Stimulated activated CD4-positive, alpha-beta T cell treated with anti-CD3 and anti-CD28 coated beads, Interleukin-1b, Interleukin-23, amount 100 ng/mL, for 1 hour (primary cell): ENCODE results near the gene FHIT.
"Not testable (repeated sequence)": the region's sequence is repeated elsewhere in the genome, so short reads cannot be mapped to it uniquely, and the experiment has no call there.

ENCODE experiments used
- DNase-seq, 2 donors: peaks; one replicate each; pipeline ENCODE4 v3.0.0-alpha.2; 2020; ENCODE audit warnings: low read depth in 2 of 2

Gene FHIT

GRCh38 chr3:61226166-61226686 is 25.0 kb downstream of the FHIT start:
- DNase-seq, result no peak

DNA sequence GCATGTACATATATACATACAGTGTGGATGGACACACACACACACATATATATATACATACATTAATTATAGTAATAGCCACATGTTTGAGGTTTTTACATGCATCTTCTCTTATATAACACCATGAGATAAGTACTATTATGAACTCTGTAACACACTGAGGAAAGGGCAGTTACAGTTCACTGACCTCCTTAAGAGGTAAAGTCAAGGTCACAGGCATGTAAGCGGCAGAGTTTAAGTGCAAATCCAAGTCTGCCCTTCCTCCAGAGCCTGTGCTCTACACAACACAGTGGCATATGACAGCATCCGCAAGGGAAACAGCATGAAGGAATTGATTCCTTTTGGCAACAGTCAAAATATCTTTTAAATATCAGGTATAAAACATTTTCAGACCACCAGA is 26.4 kb downstream of the FHIT start:
- no peak for DNase-seq

- DNase-seq, result no peak
These were observed 27.8 kb downstream of the FHIT start for GRCh38 chr3:61223451-61223850.

DNA sequence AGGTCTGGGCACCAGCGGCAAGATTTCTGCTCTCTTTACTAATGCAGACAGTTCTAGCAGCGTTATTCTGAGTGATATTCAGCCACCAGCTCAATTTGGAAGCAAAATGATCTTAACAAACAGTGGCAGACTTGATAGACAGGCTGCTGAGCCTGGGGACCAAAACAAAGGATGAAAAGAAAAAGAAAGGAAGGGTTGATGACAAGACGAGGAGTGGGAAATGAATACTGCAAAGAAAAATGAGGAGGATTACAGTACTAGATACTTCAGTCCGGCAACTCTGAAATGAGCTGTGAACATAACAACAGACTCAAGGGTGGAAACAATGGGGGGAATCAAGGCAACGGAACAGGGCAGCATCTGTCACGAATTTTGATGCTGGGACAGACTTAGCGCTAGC is 28.8 kb downstream of the FHIT start:
- DNase-seq, result no peak

DNA sequence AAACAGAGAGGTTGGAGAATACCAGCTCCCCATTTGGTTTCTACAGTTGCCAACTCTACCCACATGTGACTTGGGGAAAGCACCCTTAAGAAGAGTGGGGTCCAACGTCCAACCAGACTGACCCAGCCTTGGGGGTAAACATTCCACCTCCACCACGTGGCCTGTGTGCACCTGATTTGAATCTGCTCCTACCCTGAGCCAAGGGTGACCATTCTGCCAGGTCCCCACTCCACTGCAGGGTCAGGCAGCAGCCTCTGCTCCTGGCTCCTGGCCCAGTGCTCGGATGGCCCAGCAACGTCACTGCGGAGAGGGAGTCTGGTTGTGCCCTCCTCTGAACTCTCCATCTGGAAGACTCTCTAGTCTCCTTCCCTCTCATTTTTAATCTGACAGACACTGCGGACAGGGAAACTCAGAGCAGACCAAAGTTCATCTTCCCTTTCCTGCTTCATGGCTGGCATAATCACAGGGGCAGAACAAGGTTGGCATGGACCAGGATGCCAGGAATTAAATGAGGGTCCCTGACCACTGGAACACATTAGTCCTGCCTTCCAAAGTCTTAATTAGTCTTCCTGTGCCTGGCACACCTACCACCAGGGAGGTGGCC is 29.4 kb downstream of the FHIT start:
- no peak for DNase-seq

GRCh38 chr3:61218504-61218903 is 32.7 kb downstream of the FHIT start:
- no peak for DNase-seq

DNA sequence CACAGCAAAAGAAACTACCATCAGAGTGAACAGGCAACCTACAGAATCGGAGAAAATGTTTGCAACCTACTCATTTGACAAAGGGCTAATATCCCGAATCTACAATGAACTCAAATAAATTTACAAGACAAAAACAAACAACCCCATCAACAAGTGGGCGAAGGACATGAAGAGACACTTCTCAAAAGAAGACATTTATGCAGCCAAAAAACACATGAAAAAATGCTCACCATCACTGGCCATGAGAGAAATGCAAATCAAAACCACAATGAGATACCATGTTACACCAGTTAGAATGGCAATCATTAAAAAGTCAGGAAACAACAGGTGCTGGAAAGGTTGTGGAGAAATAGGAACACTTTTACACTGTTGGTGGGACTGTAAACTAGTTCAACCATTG is 35.1 kb downstream of the FHIT start:
- not testable (repeated sequence) for DNase-seq

- DNase-seq, result no peak
These were observed 49.2 kb downstream of the FHIT start for GRCh38 chr3:61202086-61202485.

GRCh38 chr3:61201071-61201470 is 50.2 kb downstream of the FHIT start:
- DNase-seq, result no peak

GRCh38 chr3:61200270-61200669 is 51.0 kb downstream of the FHIT start:
- DNase-seq, result no peak

DNA sequence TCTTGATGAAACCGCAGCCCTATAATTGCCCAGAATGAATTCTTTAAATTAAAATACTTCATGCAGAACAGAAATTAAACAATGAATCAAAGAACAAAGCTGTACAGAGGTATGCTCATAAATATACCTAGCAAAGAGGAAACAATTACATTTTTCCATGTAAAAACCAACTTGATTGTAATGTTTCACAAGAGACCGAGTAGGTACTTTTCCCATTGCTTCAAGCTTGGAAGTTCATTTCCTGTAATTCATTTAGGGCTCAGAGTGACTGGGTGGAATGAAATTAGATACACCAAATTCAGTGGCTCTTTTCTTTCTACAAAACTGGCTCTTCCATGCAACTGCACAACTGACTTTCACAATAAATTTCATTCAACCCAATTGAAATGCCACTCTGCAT is 51.4 kb downstream of the FHIT start:
- no peak for DNase-seq

- no peak for DNase-seq
These were observed 56.2 kb downstream of the FHIT start for GRCh38 chr3:61194892-61195538.

DNA sequence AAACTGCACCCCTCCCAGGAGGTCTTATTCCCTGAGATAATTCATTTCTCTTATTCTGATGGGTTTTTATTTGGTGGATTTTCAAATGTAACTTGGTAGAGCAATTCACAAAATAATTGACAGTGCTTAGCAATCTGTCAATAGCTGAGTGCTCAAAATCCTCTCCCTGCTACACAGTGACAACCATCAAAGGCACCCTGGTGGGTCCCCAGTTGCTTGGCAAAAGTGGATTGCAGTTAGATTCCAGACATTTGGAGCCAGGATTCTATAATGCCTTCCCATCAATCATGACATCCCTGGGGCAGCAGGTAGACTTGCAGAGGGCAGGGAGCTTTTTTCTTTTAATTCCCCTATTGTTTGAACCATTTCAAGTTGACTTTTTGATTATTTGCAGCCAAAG is 59.0 kb downstream of the FHIT start:
- DNase-seq, result no peak

GRCh38 chr3:61190205-61190604 is 61.0 kb downstream of the FHIT start:
- not testable (repeated sequence) for DNase-seq

- DNase-seq, result no peak
These were observed 65.2 kb downstream of the FHIT start for GRCh38 chr3:61186030-61186429.

DNA sequence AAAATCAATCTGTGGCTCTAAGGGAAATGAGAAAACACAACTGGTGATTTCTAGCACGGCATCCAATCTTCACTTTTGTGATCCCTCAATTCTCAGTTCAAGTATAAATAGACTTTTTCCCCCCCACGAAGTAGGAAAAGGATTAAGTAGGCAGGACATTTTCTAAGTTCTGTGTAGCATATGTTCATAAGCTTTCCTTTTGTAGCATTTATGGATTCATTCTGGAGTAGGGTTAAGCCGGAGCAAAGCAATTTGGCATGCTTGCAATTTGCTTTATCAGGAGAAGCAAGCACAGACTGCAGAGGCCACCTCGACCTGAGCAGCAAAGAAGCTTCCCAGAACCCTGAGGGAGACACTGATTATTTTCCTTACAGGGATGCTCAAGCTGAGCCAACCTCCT is 66.3 kb downstream of the FHIT start:
- no peak for DNase-seq

- DNase-seq, result no peak
These were observed 68.6 kb downstream of the FHIT start for GRCh38 chr3:61182662-61183061.

- no peak for DNase-seq
These were observed 69.4 kb downstream of the FHIT start for GRCh38 chr3:61181874-61182273.

- no peak for DNase-seq
These were observed 71.0 kb downstream of the FHIT start for GRCh38 chr3:61180206-61180605.

DNA sequence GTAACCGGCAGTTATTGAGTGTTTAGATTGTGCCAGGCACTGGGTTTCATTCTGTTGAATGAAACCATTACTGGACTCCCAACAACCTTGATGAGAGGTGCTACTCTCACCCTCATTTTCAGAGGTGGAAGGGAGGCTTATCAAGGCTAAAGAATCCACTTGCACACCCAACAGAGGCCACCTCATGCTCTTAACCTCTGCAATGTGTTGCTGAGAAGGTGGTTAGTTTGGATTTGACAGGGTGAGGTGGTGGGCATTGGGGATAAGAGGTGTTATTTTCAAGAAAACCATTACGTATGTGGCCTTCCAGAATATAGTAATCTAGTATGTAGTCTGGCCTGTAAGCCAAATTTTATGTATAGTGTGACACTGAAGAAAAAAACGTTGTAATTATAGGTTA is 73.1 kb downstream of the FHIT start:
- no peak for DNase-seq

- no peak for DNase-seq
These were observed 73.8 kb downstream of the FHIT start for GRCh38 chr3:61177450-61177849.

GRCh38 chr3:61173676-61174075 is 77.6 kb downstream of the FHIT start:
- no peak for DNase-seq

GRCh38 chr3:61172684-61173083 is 78.6 kb downstream of the FHIT start:
- DNase-seq, result no peak

- DNase-seq, result no peak
These were observed 79.0 kb downstream of the FHIT start for GRCh38 chr3:61172203-61172602.
